MCF 10A (cell line): Measurements from ENCODE around the gene HAAO. TPM values are rescaled to one million over a fixed set of nuclear protein-coding genes. Genes with fewer than 3 reads are reported as not detected.

ENCODE experiments used
- Bru-seq: library from RNA; stranded (reverse); fragments of 400-500 nt; gene quantifications from one replicate; lab custom pipeline; 2021; lab: Mats Ljungman, UMichigan
- BruChase-seq, 2 experiments: library from RNA; stranded (reverse); fragments of 400-500 nt; gene quantifications; one replicate each; lab custom pipeline; 2021; lab: Mats Ljungman, UMichigan
- BruUV-seq: library from RNA; stranded (reverse); fragments of 400-500 nt; replicated peaks from 2 replicates; lab custom pipeline; 2021; lab: Mats Ljungman, UMichigan
- CTCF ChIA-PET: fragments of 300-600 bp; sonication (Branson Sonifier 250); formaldehyde crosslinking; extraction: SDS; loops from one replicate; lab custom pipeline; 2021; ENCODE audit warnings: antibody characterized with exemption, inconsistent platforms; lab: Yijun Ruan, JAX
- POLR2A ChIA-PET: fragments of 300-600, 350-650 bp; sonication (Branson Sonifier 250); formaldehyde crosslinking; extraction: SDS; loops from one replicate; lab custom pipeline; 2020; ENCODE audit warnings: antibody characterized with exemption, inconsistent platforms; lab: Yijun Ruan, JAX
- DNase-seq: peaks from one replicate; pipeline ENCODE4 v3.0.0-alpha.2; 2018; ENCODE audit not compliant: unreplicated experiment
- H3K27ac Mint-ChIP-seq: one replicate; pipeline ENCODE4 v1.8.0; 2022; ENCODE audit warnings: mild to moderate bottlenecking, low read depth, mixed read lengths; ENCODE audit not compliant: unreplicated experiment
- H3K27me3 Mint-ChIP-seq: one replicate; pipeline ENCODE4 v1.8.0; 2022; ENCODE audit warnings: mixed read lengths; ENCODE audit not compliant: insufficient read depth, unreplicated experiment
- H3K36me3 Mint-ChIP-seq: one replicate; pipeline ENCODE4 v1.8.0; 2022; ENCODE audit warnings: mild to moderate bottlenecking, moderate library complexity, mixed read lengths; ENCODE audit not compliant: insufficient read depth, unreplicated experiment
- H3K4me1 Mint-ChIP-seq: one replicate; pipeline ENCODE4 v1.8.0; 2022; ENCODE audit warnings: mixed read lengths; ENCODE audit not compliant: insufficient read depth, unreplicated experiment
- H3K4me3 Mint-ChIP-seq: one replicate; pipeline ENCODE4 v1.8.0; 2022; ENCODE audit warnings: mild to moderate bottlenecking, moderate library complexity, mixed read lengths; ENCODE audit not compliant: unreplicated experiment
- H3K9me3 Mint-ChIP-seq: one replicate; pipeline ENCODE4 v1.8.0; 2022; ENCODE audit warnings: mixed read lengths; ENCODE audit not compliant: unreplicated experiment
- intact Hi-C: fragments of 100-400 bp; cut with micrococcal nuclease; formaldehyde crosslinking; loops from 2 replicates; pipeline ENCODE4 v1.14.1; 2022
- long read RNA-seq: library from polyadenylated mRNA; stranded (forward); transcript quantifications from one replicate; pipeline ENCODE4 v2.0.0, GENCODE V29; 2022
- total RNA-seq: library from RNA; stranded (reverse); gene quantifications from 2 replicates; pipeline ENCODE4 v1.2.3, GENCODE V29; 2022
- TF ChIP-seq, protein P1 (sequence below): fragments of 200-600 bp; IDR thresholded peaks from one replicate; pipeline ENCODE4 v1.8.0; 2022; ENCODE audit warnings: antibody characterized with exemption, mild to moderate bottlenecking; ENCODE audit not compliant: unreplicated experiment

Gene HAAO
- total RNA-seq (not detected in 2 replicates), Bru-seq, nascent RNA (not detected), BruChase-seq, experiment 1, labeled RNA remaining after a 6-hour chase (not detected), BruChase-seq, experiment 2, labeled RNA remaining after a 2-hour chase (percentile 4 among the genes with signal in this experiment)
- long read RNA-seq, result 0 reads

DNA sequence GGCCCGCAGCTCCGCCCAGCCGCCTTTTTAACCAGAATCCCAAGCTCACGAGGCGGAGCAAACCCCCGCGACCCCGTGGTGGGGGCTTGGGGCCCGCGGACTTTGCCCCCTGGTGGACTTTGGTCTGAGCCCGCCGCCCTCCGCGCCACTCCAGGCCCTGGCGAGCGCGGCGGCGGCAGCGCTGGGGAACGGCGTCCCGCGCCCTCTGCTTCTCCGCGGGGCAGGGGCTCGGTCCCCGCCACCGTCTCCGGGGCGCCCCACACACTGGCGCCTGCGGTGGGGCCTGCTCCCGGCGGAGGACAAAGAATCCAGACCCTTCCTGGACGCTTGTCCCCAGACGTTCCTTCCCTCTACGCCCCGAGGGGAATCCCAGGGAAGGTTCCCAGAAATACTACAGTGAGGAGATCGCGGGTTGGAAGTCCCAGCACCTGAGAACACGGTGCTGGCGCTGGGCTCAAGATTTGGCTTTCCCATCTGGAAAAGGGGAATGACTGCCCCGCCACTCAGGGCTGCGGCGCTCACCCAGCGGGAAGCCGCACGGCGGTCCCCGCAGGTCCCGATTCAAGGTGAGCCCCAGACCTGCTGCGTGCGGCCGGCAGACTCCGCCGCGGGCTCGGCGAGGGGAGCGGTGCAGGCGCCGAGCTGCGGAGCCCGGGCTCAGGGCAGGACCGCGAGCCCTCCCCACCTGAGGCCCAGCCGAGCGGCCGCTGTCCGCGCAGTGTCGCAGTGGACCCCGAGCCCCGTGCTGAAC is at the start of gene HAAO:
Gene HAAO (minus strand): TSS at position 1 of the 751 bp plus-strand sequence. CDS start 47 bp downstream, outside the sequence.
- no TSS peak for BruUV-seq
- TF ChIP-seq, protein P1, sequence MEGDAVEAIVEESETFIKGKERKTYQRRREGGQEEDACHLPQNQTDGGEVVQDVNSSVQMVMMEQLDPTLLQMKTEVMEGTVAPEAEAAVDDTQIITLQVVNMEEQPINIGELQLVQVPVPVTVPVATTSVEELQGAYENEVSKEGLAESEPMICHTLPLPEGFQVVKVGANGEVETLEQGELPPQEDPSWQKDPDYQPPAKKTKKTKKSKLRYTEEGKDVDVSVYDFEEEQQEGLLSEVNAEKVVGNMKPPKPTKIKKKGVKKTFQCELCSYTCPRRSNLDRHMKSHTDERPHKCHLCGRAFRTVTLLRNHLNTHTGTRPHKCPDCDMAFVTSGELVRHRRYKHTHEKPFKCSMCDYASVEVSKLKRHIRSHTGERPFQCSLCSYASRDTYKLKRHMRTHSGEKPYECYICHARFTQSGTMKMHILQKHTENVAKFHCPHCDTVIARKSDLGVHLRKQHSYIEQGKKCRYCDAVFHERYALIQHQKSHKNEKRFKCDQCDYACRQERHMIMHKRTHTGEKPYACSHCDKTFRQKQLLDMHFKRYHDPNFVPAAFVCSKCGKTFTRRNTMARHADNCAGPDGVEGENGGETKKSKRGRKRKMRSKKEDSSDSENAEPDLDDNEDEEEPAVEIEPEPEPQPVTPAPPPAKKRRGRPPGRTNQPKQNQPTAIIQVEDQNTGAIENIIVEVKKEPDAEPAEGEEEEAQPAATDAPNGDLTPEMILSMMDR, result no peak
- no peak for DNase-seq
- Mint-ChIP-seq H3K4me3 (no peak within 1 kb of the TSS), H3K27me3 (no peaks in the 10 kb centered on the region), H3K4me1 (peaks cover 13% of the 10 kb centered on the region), H3K9me3 (no peaks in the 10 kb centered on the region), H3K27ac (no peak within 1 kb of the TSS), H3K36me3 (no peaks in the 10 kb centered on the region)
- CTCF ChIA-PET, result no interaction called here
- POLR2A ChIA-PET, result no interaction called here
- intact Hi-C loops, result no loop called here

DNA sequence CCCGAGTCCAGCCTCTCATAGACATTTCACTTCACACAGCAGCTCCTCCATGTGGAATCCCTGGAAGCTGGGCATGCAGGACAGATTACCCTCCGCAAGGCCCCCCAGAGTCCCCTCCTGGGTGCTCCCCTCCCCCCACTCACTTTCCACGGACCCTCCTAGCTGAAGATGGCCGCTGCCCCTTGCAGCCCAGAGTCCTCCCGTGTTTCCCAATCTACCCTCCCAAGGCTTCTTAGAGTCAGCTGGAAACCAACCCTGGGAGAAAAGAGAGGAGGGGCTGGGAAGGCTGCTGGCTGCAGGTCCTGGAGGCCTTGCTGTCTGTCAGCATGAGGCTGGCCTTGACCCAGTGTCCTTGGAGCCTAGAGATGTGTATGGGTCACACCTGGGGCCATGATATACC is 49.0 kb upstream of the HAAO start:
- no peak for DNase-seq
- no peaks in the 10 kb centered on the region for H3K9me3 Mint-ChIP-seq
- BruUV-seq, result no TSS peak
- no peak overlapping the region for H3K27ac Mint-ChIP-seq
- H3K4me1 Mint-ChIP-seq, result peaks cover 7% of the 10 kb centered on the region
- no peak overlapping the region for H3K4me3 Mint-ChIP-seq
- no peaks in the 10 kb centered on the region for H3K36me3 Mint-ChIP-seq
- POLR2A ChIA-PET, result no interaction called here
- TF ChIP-seq, protein P1, result no peak
- intact Hi-C loops, result no loop called here
- no peaks in the 10 kb centered on the region for H3K27me3 Mint-ChIP-seq
- CTCF ChIA-PET, result interaction anchor here (0.5 to 1.6 kb wide), 2 partner anchors 10 to 669 kb away, joined by 3 to 6 read pairs; no protein-coding TSS in a partner anchor

DNA sequence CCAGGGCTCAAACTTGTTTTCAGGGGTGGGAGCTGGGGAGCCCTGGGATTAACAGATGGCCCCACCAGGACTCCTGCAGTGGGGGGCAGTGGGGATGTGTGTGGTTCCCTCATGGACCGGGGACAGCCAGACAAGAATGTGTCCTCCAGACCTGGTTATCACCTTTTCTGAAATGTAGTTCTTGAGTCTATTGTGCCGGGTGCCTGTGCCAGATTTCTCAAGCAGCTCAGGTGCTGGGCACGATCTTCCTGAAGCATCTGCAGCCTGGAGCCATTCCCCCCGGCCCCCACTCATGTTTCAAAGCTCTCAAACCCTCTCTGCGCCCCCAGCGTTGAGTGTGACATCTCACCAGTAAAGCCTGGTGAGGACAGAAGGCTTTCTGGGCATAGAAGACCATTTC is 48.4 kb upstream of the HAAO start:
- intact Hi-C loops, result no loop called here
- Mint-ChIP-seq H3K4me3 (no peak overlapping the region), H3K9me3 (no peaks in the 10 kb centered on the region), H3K4me1 (peaks cover 13% of the 10 kb centered on the region), H3K36me3 (no peaks in the 10 kb centered on the region), H3K27me3 (no peaks in the 10 kb centered on the region), H3K27ac (no peak overlapping the region)
- BruUV-seq, result no TSS peak
- POLR2A ChIA-PET, result no interaction called here
- CTCF ChIA-PET, result interaction anchor here (0.6 to 1.6 kb wide), 4 partner anchors 9 to 765 kb away, joined by 3 to 6 read pairs (median 3); no protein-coding TSS in a partner anchor
- TF ChIP-seq, protein P1, result no peak
- no peak for DNase-seq

DNA sequence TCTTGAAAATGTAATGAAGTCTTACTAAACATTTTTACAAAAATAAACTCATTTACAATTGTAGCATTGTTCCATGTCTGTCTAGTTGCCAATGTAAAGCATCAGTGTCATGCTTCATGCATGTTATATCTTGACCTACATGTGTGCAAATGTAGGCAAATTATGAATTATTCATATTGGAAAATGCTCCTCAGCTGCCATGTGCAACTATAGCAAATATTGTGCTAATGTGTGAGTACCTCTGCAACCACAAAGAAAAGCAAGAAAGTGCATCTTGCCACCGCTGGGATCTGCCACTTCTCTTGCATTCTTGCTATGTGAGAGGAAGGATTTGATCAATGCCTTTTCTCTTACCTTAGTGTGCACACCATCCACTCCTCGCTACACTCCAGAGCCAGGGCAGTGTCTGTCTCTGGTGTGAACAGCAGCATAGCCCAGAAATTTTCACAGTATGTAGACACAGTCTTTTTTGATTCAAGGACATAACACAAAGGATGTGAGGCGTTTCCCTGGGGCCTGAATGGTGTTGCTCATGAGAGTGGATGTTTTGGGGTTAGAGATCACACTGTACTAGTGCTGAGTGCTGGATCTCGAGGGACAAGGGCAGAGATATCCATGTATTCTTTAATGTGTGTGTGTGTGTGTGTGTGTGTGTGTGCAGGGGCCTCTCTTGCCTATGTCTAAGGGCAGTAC is 47.6 kb upstream of the HAAO start:
- Mint-ChIP-seq H3K4me1 (peaks cover 16% of the 10 kb centered on the region), H3K27ac (no peak overlapping the region), H3K36me3 (no peaks in the 10 kb centered on the region), H3K9me3 (no peaks in the 10 kb centered on the region), H3K4me3 (no peak overlapping the region), H3K27me3 (no peaks in the 10 kb centered on the region)
- ChIA-PET CTCF (interaction anchor here (0.6 to 2.1 kb wide), 6 partner anchors 10 to 765 kb away, joined by 3 to 14 read pairs (median 4); no protein-coding TSS in a partner anchor), POLR2A (interaction anchor here (1.4 kb wide), 1 partner anchor 29 kb away, joined by 5 read pairs; no protein-coding TSS in a partner anchor)
- DNase-seq, result no peak
- no TSS peak for BruUV-seq
- intact Hi-C loops, result no loop called here
- TF ChIP-seq, protein P1, result no peak
